HK-2 (cell line): ENCODE results near the gene ANO5.
A peak's percentile ranks its signal among the peaks of the same experiment; 100 is the strongest.

Experiments
- DNase-seq: peaks from one replicate; pipeline ENCODE4 v3.0.0-alpha.2; 2018; ENCODE audit not compliant: unreplicated experiment

Gene ANO5, protein sequence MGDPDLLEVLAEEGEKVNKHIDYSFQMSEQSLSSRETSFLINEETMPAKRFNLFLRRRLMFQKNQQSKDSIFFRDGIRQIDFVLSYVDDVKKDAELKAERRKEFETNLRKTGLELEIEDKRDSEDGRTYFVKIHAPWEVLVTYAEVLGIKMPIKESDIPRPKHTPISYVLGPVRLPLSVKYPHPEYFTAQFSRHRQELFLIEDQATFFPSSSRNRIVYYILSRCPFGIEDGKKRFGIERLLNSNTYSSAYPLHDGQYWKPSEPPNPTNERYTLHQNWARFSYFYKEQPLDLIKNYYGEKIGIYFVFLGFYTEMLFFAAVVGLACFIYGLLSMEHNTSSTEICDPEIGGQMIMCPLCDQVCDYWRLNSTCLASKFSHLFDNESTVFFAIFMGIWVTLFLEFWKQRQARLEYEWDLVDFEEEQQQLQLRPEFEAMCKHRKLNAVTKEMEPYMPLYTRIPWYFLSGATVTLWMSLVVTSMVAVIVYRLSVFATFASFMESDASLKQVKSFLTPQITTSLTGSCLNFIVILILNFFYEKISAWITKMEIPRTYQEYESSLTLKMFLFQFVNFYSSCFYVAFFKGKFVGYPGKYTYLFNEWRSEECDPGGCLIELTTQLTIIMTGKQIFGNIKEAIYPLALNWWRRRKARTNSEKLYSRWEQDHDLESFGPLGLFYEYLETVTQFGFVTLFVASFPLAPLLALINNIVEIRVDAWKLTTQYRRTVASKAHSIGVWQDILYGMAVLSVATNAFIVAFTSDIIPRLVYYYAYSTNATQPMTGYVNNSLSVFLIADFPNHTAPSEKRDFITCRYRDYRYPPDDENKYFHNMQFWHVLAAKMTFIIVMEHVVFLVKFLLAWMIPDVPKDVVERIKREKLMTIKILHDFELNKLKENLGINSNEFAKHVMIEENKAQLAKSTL

DNA sequence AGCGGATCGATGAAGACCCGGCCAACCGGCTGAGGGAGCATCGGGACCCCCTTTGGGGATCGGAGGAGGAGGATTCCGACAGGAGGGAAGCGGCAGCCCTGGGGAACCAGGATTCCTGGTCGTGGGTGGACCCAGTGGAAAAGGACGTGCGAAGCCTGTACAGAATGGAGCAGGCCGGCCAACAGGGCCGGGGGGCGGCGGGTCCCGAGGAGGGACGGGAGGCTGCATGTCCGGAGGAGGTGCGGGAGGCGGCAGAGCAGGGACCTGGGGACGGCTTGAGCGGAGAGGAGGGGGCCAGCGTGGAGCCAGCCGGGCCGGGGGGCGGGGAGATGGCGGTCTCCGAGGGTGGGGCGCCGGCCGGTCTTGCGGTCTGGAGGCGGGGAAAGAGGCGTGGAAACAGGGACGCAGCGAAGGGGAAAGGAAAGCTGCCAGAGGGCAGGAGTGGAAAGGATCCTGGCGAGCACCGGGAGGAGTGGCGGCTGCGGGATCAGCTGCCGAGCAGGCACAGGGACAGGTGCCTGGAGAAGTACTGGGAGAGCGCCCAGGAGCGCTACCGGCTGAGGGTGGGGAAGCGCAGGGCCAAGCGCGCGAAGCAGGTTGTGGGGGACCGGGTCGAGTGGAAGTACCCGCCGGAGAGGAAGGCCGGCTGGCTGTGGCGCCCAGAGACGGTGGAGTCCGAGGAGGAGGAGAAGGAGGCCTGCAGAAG is at the start of gene ANO5:
Gene ANO5, plus strand, starts transcription at position 444 of the 706 bp plus-strand sequence. CDS start 408 bp downstream, outside the sequence.
- peak; percentile 59 for DNase-seq

DNA sequence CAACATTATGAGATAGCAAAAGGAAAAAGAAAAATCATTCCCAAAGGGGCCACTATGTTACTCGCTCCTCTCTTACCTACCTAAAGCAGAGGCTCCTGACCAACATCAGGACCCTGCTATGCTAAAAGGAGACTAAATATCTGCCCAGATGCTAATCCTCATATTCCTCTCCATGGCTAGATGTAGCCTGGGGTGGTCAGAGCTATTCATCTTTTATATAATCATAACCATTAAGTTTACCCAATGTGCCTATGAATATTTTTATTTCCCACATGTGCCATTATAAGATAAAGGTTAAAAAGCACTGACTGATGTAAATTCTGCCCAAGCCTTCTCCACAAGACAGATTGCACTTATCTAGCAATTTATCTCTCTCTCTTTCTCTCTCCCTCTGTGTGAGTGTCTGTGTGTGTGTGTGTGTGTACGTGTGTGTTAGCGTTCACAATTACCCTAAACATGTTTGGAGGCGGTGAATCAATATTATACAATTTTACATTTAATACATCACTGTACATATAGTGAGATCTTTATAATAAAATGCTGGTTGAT is 41.2 kb upstream of the ANO5 start:
- no peak for DNase-seq

DNA sequence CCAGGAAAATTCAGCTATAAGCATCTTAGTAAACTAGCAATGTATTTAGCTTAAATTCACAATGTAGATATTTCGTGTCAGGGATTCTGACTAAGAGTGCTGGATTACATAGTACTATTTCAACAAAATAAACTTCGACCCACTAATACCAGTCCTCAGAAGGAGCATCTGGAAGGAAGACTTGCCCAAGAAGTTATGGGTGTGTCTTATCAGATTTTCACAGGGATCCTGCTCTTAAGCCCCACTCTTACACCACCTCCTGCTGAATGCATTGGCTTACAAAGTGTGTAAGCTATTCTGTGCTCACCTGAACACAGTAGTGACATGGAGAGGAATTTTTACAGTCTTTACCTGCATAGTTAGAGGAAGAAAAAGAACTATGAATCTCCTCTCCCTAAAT is 35.4 kb upstream of the ANO5 start:
- no peak for DNase-seq

- no peak for DNase-seq
These were observed 31.4 kb upstream of the ANO5 start for GRCh38 chr11:22161489-22161888.

DNA sequence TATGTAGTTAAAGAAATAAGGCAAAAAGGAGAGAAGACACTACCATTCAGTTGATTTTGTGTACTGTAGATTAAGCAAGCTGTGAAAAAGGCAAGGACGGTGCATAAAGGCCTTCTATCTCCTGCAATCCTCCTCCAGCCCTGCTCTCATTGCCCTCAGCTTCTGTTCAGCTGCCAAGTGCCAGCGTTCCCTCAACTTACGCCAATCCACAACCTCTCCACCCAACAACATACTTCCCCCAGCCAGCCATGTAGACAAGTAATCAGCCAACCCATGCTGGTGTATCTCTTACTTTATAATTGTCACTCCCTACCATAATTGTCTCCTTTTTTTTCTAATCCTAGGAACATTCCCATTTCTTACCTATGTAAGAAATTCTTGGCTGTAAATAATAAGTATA is 30.1 kb upstream of the ANO5 start:
- DNase-seq: no peak

GRCh38 chr11:22163394-22163797 is 29.5 kb upstream of the ANO5 start:
- no peak for DNase-seq

- no peak for DNase-seq
These were observed 27.8 kb upstream of the ANO5 start for GRCh38 chr11:22165087-22165486.

- DNase-seq: no peak
These were observed 26.9 kb upstream of the ANO5 start for GRCh38 chr11:22165759-22166513.

GRCh38 chr11:22169833-22170232 is 23.1 kb upstream of the ANO5 start:
- no peak for DNase-seq

GRCh38 chr11:22173532-22173931 is 19.4 kb upstream of the ANO5 start:
- DNase-seq: no peak

- no peak for DNase-seq
These were observed 15.7 kb upstream of the ANO5 start for GRCh38 chr11:22177186-22177585.

DNA sequence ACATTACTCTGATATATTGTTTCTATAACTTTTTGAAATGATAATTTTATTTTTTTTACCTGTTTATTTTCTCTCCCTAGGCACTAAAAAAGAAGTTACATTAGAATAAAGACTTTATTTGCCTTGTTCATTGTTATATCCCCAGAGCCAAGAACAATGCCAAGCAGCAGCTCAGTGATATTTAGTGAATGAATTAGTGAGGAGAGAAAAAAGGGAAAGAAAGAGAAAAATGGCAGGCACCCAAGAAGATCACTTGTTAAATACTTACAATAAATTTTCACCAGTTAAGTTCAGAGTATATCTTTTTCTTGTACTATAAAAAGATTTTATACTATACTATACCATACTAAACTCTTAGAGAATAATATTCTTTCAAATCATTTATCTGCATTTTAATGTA is 13.3 kb upstream of the ANO5 start:
- no peak for DNase-seq

DNA sequence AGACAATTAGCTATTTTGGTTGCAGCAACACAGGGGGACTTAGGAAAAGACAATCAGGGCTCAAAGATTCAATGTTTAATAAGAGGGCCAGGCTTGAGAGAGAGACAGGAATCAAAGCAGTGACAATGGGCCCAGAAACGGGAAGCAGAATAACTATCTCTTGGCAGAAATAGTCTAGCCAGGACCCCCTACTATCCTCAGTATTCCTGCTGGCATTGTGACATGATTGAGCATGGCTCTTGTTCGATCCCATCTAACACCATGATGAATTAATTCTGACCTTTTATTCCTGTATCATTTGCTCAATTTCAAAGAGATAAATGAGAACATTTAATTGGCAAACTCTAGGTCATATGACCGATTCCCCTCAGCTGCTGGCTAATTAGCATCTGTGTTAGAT is 12.8 kb upstream of the ANO5 start:
- no peak for DNase-seq

GRCh38 chr11:22189660-22190059 is 3.2 kb upstream of the ANO5 start:
- no peak for DNase-seq

DNA sequence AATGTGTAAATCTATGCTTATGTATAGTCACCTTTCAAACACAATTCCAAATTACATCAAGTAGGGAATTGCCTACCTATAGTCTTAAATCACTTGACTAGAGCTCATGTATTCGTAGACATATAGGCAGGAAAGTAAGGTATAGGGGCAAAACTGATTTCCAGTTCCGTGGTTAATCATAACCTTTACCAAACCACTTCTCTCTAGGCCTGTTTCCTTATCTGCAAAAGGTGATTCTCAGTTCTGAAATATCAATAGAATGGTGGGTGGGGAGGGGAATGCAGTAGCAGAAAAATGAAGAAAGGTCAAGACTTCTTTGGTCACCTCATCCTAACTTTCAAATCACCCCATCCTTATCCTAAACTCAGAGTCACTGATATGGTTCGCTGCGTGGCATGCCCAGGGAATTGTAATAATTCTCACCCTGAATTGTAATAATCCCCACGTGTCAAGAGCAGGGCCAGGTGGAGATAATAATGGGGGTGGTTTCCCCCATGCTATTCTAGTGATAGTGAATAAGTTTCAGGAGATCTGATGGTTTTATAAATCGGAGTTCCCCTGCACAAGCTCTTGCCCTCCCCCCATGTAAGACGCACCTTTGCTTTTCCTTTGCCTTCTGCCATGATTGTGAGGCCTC is 1.9 kb upstream of the ANO5 start:
- no peak for DNase-seq

GRCh38 chr11:22192289-22192641 is 620 bp upstream of the ANO5 start:
- peak; percentile 7 for DNase-seq

- peak; percentile 3 for DNase-seq
These were observed 615 bp downstream of the ANO5 start for GRCh38 chr11:22193348-22194051.

DNA sequence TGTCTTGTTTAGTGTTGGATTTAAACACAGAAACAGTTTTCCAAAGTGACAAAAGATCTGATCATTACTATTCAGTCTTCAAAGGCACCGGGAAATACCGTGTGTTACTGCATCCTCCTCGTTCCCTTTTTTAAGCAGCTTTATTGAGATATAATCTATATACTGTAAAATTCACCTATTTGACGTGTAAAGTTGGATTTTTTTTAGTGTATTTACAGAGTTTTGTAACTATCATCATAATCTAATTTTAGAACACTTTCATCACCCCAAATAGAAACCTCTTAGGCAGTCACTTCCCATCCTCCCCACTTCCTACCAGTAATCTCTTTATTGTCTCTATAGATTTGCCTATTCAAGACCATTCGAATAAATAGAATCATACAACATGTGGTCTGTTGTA is 1.4 kb downstream of the ANO5 start:
- DNase-seq: no peak

DNA sequence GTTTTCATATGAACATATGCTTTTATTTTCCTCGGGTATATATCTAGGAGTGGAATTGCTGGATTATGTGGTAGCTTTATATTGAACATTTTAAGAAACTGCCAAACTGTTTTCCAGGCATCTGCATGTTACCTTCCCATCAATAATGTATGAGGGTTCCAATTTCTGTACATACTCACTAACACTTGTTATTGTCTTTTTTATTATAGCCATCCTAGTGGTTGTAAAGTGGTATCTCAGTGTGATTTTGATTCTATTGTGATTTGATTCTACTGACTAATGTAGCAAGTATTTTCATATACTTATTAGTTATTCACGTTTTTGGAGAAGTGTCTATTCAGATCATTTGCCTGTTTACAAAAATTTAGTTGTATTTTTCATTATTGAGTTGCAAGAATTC is 2.0 kb downstream of the ANO5 start:
- no peak for DNase-seq
